NCI-H1694 treated with DMSO at 0.1 percent for 48 hours (cell line): ENCODE measurements around the gene IL11RA.
A peak's percentile ranks its signal among the peaks of the same experiment; 100 is the strongest.

Experiments
- DNase-seq: peaks from one replicate; lab custom pipeline; 2025; lab: John Stamatoyannopoulos, UW

Gene IL11RA

GRCh38 chr9:34654323-34655051, 2.5 kb downstream of the IL11RA start:
- peak; percentile 85 for DNase-seq

- no peak for DNase-seq
Observed at GRCh38 chr9:34655394-34655793, 3.4 kb downstream of the IL11RA start.

GRCh38 chr9:34656992-34657391, 5.0 kb downstream of the IL11RA start:
- no peak for DNase-seq

- no peak for DNase-seq
Observed at GRCh38 chr9:34658461-34658860, 6.5 kb downstream of the IL11RA start.

GRCh38 chr9:34659592-34660253, 7.7 kb downstream of the IL11RA start:
- DNase-seq = no peak

GRCh38 chr9:34662526-34663302, 10.7 kb downstream of the IL11RA start, which contains the start of gene CCL27:
Gene CCL27 (minus strand): TSS chr9:34662657. CDS start chr9:34662633, 24 bp downstream.
- DNase-seq = no peak

- no peak for DNase-seq
Observed at GRCh38 chr9:34663303-34663605, 11.3 kb downstream of the IL11RA start.

GRCh38 chr9:34664281-34665066, 12.5 kb downstream of the IL11RA start:
- peak; percentile 53 for DNase-seq

GRCh38 chr9:34665067-34665380, 13.0 kb downstream of the IL11RA start:
- DNase-seq = no peak

- DNase-seq = peak; percentile 86
Observed at GRCh38 chr9:34665381-34666250, 13.6 kb downstream of the IL11RA start.

- DNase-seq = no peak
Observed at GRCh38 chr9:34669809-34670562, 18.0 kb downstream of the IL11RA start.

- DNase-seq = no peak
Observed at GRCh38 chr9:34671307-34671706, 19.3 kb downstream of the IL11RA start.

GRCh38 chr9:34674440-34674839, 22.5 kb downstream of the IL11RA start:
- no peak for DNase-seq

- DNase-seq = peak; percentile 83
Observed at GRCh38 chr9:34675048-34675714, 23.2 kb downstream of the IL11RA start.

GRCh38 chr9:34675869-34676268, 23.9 kb downstream of the IL11RA start:
- no peak for DNase-seq

GRCh38 chr9:34684145-34684544, 32.2 kb downstream of the IL11RA start:
- no peak for DNase-seq

GRCh38 chr9:34684816-34685215, 32.8 kb downstream of the IL11RA start:
- DNase-seq = no peak

- no peak for DNase-seq
Observed at GRCh38 chr9:34685591-34685990, 33.6 kb downstream of the IL11RA start.

GRCh38 chr9:34686231-34686630, 34.2 kb downstream of the IL11RA start:
- DNase-seq = no peak

GRCh38 chr9:34686732-34687131, 34.7 kb downstream of the IL11RA start:
- no peak for DNase-seq
